CD4-positive, alpha-beta T cell treated with Interferon alpha-2 for 1 hour (primary cell): ENCODE data around the gene FMO2.
A peak's percentile ranks its signal among the peaks of the same experiment; 100 is the strongest.
"Not testable (repeated sequence)": the region's sequence is repeated elsewhere in the genome, so short reads cannot be mapped to it uniquely, and the experiment has no call there.

Source experiments
- DNase-seq, 2 donors: peaks; one replicate each; pipeline ENCODE4 v3.0.0-alpha.2; 2020 to 2022

FMO2 gene

GRCh38 chr1:171221665-171222591 lies 36.8 kb downstream of the FMO2 start:
- DNase-seq = no peak

GRCh38 chr1:171222936-171223335 lies 37.8 kb downstream of the FMO2 start:
- DNase-seq = no peak

GRCh38 chr1:171224257-171224656 lies 39.2 kb downstream of the FMO2 start:
- not testable (repeated sequence) for DNase-seq

- DNase-seq = peak; percentile 1 to 13
Measured at GRCh38 chr1:171226747-171227370, 41.8 kb downstream of the FMO2 start.

- DNase-seq = no peak
Measured at GRCh38 chr1:171231326-171231725, 46.2 kb downstream of the FMO2 start.

GRCh38 chr1:171233183-171233582 lies 48.1 kb downstream of the FMO2 start:
- DNase-seq = no peak

GRCh38 chr1:171236231-171236630 lies 51.1 kb downstream of the FMO2 start:
- DNase-seq = not testable (repeated sequence)

- no peak for DNase-seq
Measured at GRCh38 chr1:171243878-171244277, 58.8 kb downstream of the FMO2 start.

- DNase-seq = peak in 1 of 2 donors; percentile 44
Measured at GRCh38 chr1:171245458-171246064, 60.5 kb downstream of the FMO2 start.

GRCh38 chr1:171247501-171247900 lies 62.4 kb downstream of the FMO2 start:
- no peak for DNase-seq

- DNase-seq = no peak
Measured at GRCh38 chr1:171248302-171248701, 63.2 kb downstream of the FMO2 start, which contains the start of gene FMO1. TSS of gene FMO1 (plus strand) at chr1:171248494. CDS start at chr1:171258088, 9,594 bp downstream.

GRCh38 chr1:171248841-171249240 lies 63.7 kb downstream of the FMO2 start:
- DNase-seq = no peak

- DNase-seq = no peak
Measured at GRCh38 chr1:171250263-171250662, 65.2 kb downstream of the FMO2 start.

GRCh38 chr1:171251042-171251951 lies 66.2 kb downstream of the FMO2 start:
- peak in 1 of 2 donors; percentile 8 for DNase-seq

- no peak for DNase-seq
Measured at GRCh38 chr1:171251952-171252300, 66.8 kb downstream of the FMO2 start.

- peak in 1 of 2 donors; percentile 29 for DNase-seq
Measured at GRCh38 chr1:171252482-171252881, 67.4 kb downstream of the FMO2 start.

- no peak for DNase-seq
Measured at GRCh38 chr1:171254859-171255258, 69.8 kb downstream of the FMO2 start.

GRCh38 chr1:171256940-171257606 lies 72.0 kb downstream of the FMO2 start:
- DNase-seq = no peak

GRCh38 chr1:171257607-171258076 lies 72.5 kb downstream of the FMO2 start:
- no peak for DNase-seq

GRCh38 chr1:171258429-171258828 lies 73.3 kb downstream of the FMO2 start:
- DNase-seq = no peak

GRCh38 chr1:171258943-171259342 lies 73.8 kb downstream of the FMO2 start:
- DNase-seq = no peak
